ENCODE data around the gene STARD13.
A peak's percentile ranks its signal among the peaks of the same experiment; 100 is the strongest.

The STARD13 gene

GRCh38 chr13:33206945-33207614 lies 78.5 kb downstream of the STARD13 start:
- DNase-seq (ENCODE audit: insufficient read length, low spot score) = no peak
- no peak for FAIRE-seq

GRCh38 chr13:33206425-33206824 lies 79.1 kb downstream of the STARD13 start:
- DNase-seq (ENCODE audit: insufficient read length, low spot score) (no peak), FAIRE-seq (peak; percentile 45)

GRCh38 chr13:33205804-33206221 lies 79.7 kb downstream of the STARD13 start:
- no peak for DNase-seq (ENCODE audit: insufficient read length, low spot score)
- peak; percentile 87 for FAIRE-seq

GRCh38 chr13:33205224-33205623 lies 80.3 kb downstream of the STARD13 start:
- no peak for FAIRE-seq
- no peak for DNase-seq (ENCODE audit: insufficient read length, low spot score)

GRCh38 chr13:33204130-33204927 lies 81.2 kb downstream of the STARD13 start:
- FAIRE-seq = peak; percentile 73

GRCh38 chr13:33202644-33203169 lies 82.8 kb downstream of the STARD13 start:
- no peak for FAIRE-seq
- no peak for DNase-seq (ENCODE audit: insufficient read length, low spot score)

More at GRCh38 chr13:33204130-33204927, 81.2 kb downstream of the STARD13 start:
- DNase-seq (ENCODE audit: insufficient read length, low spot score) = no peak

- peak; percentile 66 for FAIRE-seq
- DNase-seq (ENCODE audit: insufficient read length, low spot score) = no peak
Observed at GRCh38 chr13:33201659-33202058, 83.9 kb downstream of the STARD13 start.

GRCh38 chr13:33199289-33199850 lies 86.2 kb downstream of the STARD13 start:
- peak; percentile 31 for FAIRE-seq
- no peak for DNase-seq (ENCODE audit: insufficient read length, low spot score)

GRCh38 chr13:33197541-33197971 lies 88.0 kb downstream of the STARD13 start:
- FAIRE-seq (no peak), DNase-seq (ENCODE audit: insufficient read length, low spot score) (no peak)

- DNase-seq (ENCODE audit: insufficient read length, low spot score) (no peak), FAIRE-seq (no peak)
Observed at GRCh38 chr13:33196767-33197166, 88.8 kb downstream of the STARD13 start.

GRCh38 chr13:33195693-33196464 lies 89.7 kb downstream of the STARD13 start:
- DNase-seq (ENCODE audit: insufficient read length, low spot score) (no peak), FAIRE-seq (peak; percentile 11)

GRCh38 chr13:33194820-33195692 lies 90.5 kb downstream of the STARD13 start:
- FAIRE-seq (peak; percentile 99), DNase-seq (ENCODE audit: insufficient read length, low spot score) (no peak)

- peak; percentile 79 for FAIRE-seq
- no peak for DNase-seq (ENCODE audit: insufficient read length, low spot score)
Observed at GRCh38 chr13:33193428-33193974, 92.1 kb downstream of the STARD13 start.

- DNase-seq (ENCODE audit: insufficient read length, low spot score) (no peak), FAIRE-seq (peak; percentile 77)
Observed at GRCh38 chr13:33191425-33192210, 93.9 kb downstream of the STARD13 start.

- FAIRE-seq (no peak), DNase-seq (ENCODE audit: insufficient read length, low spot score) (no peak)
Observed at GRCh38 chr13:33189470-33189869, 96.1 kb downstream of the STARD13 start.

GRCh38 chr13:33188093-33188882 lies 97.3 kb downstream of the STARD13 start:
- no peak for DNase-seq (ENCODE audit: insufficient read length, low spot score)

GRCh38 chr13:33186861-33187291 lies 98.7 kb downstream of the STARD13 start:
- peak; percentile 60 for FAIRE-seq

More at GRCh38 chr13:33188093-33188882, 97.3 kb downstream of the STARD13 start:
- FAIRE-seq = peak; percentile 84

GRCh38 chr13:33185853-33186252 lies 99.7 kb downstream of the STARD13 start:
- no peak for DNase-seq (ENCODE audit: insufficient read length, low spot score)
- no peak for FAIRE-seq

More at GRCh38 chr13:33186861-33187291, 98.7 kb downstream of the STARD13 start:
- DNase-seq (ENCODE audit: insufficient read length, low spot score) = no peak

Data from GM19239 (cell line).